C4-2B (cell line): Measurements from ENCODE around the gene CLMN.

ENCODE experiments used
- CTCF ChIP-seq: fragments of 450-650 bp; conservative IDR thresholded peaks from 2 replicates; pipeline ENCODE4 v1.5.1; 2017; ENCODE audit warnings: mild to moderate bottlenecking
- ZFX ChIP-seq: fragments of 450-650 bp; IDR thresholded peaks from 2 replicates; pipeline ENCODE4 v1.6.1; 2017

GRCh38 chr14:95329941-95330340 lies 10.2 kb upstream of the CLMN start:
- TF ChIP-seq CTCF (no peak), ZFX (no peak)
